Measurements from ENCODE around the gene HMGN1.
"Not testable (repeated sequence)": the region's sequence is repeated elsewhere in the genome, so short reads cannot be mapped to it uniquely, and the experiment has no call there.

Gene HMGN1

GRCh38 chr21:39379986-39380891, 31.4 kb upstream of the HMGN1 start:
- no peak for TF ChIP-seq CTCF (IDR thresholded peaks at IDR 0.05; ENCODE audit: low read depth, low read length)
- H3K4me3 ChIP-seq (ENCODE audit: low read depth, low read length), result peak overlapping the region; percentile 76

- H3K4me3 ChIP-seq (ENCODE audit: low read depth, low read length), result no peak overlapping the region
- TF ChIP-seq CTCF (IDR thresholded peaks at IDR 0.05; ENCODE audit: low read depth, low read length), result no peak
Observed at GRCh38 chr21:39377444-39378050, 28.7 kb upstream of the HMGN1 start.

- no peak for TF ChIP-seq CTCF (IDR thresholded peaks at IDR 0.05; ENCODE audit: low read depth, low read length)
- no peak overlapping the region for H3K4me3 ChIP-seq (ENCODE audit: low read depth, low read length)
Observed at GRCh38 chr21:39375446-39375845, 26.6 kb upstream of the HMGN1 start.

GRCh38 chr21:39374046-39374445, 25.2 kb upstream of the HMGN1 start:
- no peak overlapping the region for H3K4me3 ChIP-seq (ENCODE audit: low read depth, low read length)
- no peak for TF ChIP-seq CTCF (IDR thresholded peaks at IDR 0.05; ENCODE audit: low read depth, low read length)

GRCh38 chr21:39373634-39374033, 24.7 kb upstream of the HMGN1 start:
- TF ChIP-seq CTCF (IDR thresholded peaks at IDR 0.05; ENCODE audit: low read depth, low read length), result no peak
- H3K4me3 ChIP-seq (ENCODE audit: low read depth, low read length), result no peak overlapping the region

- H3K4me3 ChIP-seq (ENCODE audit: low read depth, low read length), result not testable (repeated sequence)
Observed at GRCh38 chr21:39369896-39370288, 21.0 kb upstream of the HMGN1 start.

- no peak for TF ChIP-seq CTCF (IDR thresholded peaks at IDR 0.05; ENCODE audit: low read depth, low read length)
- no peak overlapping the region for H3K4me3 ChIP-seq (ENCODE audit: low read depth, low read length)
Observed at GRCh38 chr21:39367783-39368182, 18.9 kb upstream of the HMGN1 start.
